ENCODE measurements around the gene PLEKHJ1. TPM values are rescaled to one million over a fixed set of nuclear protein-coding genes. Genes with fewer than 3 reads are reported as not detected.

The PLEKHJ1 gene
- total and polyA plus RNA-seq, 2 of the 8 experiments (the other 6 are each of a cell fraction or from before 2014, with no cell fraction given): 135 to 187 TPM

DNA sequence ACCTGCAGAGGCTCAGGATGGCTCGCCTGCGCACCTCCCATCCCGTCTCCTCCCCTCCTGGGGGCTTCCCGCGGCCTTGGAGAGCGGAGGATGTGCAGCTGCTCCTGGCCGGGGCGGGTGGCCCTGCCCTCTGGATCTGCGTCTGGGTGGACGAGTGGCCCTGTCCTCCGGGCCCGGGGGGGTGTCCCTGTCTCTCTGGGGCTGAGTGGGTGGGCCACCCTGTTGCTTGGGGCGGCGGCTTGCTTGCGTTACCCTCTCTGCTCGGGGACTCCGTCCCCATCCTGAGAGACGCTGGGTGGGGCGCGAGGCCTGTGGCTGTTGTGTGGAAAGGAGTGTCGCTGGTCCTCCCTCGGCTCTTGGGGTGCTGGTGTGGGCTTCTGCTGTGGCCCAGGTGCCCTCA, 37.8 kb downstream of the PLEKHJ1 start:
- Histone ChIP-seq H3K79me2 (ENCODE audit: control insufficient read depth in 1 of 2, insufficient read depth in 2 of 2, low read length in 2 of 2) (peaks cover 0 to 24% of the 10 kb centered on the region in 2 experiments; a peak in 2 of 4 replicates), H3K27me3 (replicated peaks in 1 of 4; ENCODE audit: control insufficient read depth in 3 of 4, extremely low read depth in 1 of 4, insufficient read depth in 3 of 4, low read length in 3 of 4) (no peaks in the 10 kb centered on the region), H4K91ac (replicated peaks; ENCODE audit: insufficient read length, low read length) (no peak overlapping the region), H3K23me2 (ENCODE audit: low read depth, low read length) (no peaks in the 10 kb centered on the region), H4K8ac (ENCODE audit: extremely low read depth, insufficient read depth, low read length) (no peak overlapping the region; the same call in 1 of the 2 replicates), H3K14ac (ENCODE audit: insufficient read length) (no peak overlapping the region), H3K27ac (ENCODE audit: low read depth, low read length) (no peak overlapping the region), H3K9ac (replicated peaks in 1 of 4; ENCODE audit: extremely low read depth in 1 of 4, low read depth in 3 of 4, low read length in 3 of 4) (no peak overlapping the region; a peak in 1 of 7 replicates), H3K4me1 (replicated peaks in 1 of 4; ENCODE audit: control insufficient read depth in 3 of 4, insufficient read depth in 4 of 4, low read length in 3 of 4) (no peaks in the 10 kb centered on the region), H3K56ac (replicated peaks; ENCODE audit: insufficient read length, low read depth, low read length) (no peak overlapping the region), H2BK12ac (ENCODE audit: low read depth, low read length) (no peak overlapping the region), H3K18ac (ENCODE audit: extremely low read depth, low read length) (no peak overlapping the region), H2AFZ (ENCODE audit: low read length) (no peak overlapping the region), H3K23ac (ENCODE audit: insufficient read length) (no peak overlapping the region), H3K4ac (replicated peaks; ENCODE audit: insufficient read length, low read depth, low read length) (no peak overlapping the region), H4K20me1 (replicated peaks in 1 of 2; ENCODE audit: control insufficient read depth in 1 of 2, insufficient read depth in 2 of 2, low read length in 2 of 2) (peaks cover 10 to 29% of the 10 kb centered on the region in 2 experiments), H3K36me3 (ENCODE audit: control insufficient read depth in 2 of 4, insufficient read depth in 4 of 4, low read length in 3 of 4) (peaks cover 0 to 18% (median 5%) of the 10 kb centered on the region in 4 experiments; a peak in 4 of 8 replicates), H3K79me1 (ENCODE audit: low read depth, low read length) (peaks cover 16% of the 10 kb centered on the region; the same call in 1 of the 2 replicates), H3K4me3 (ENCODE audit: extremely low read depth in 1 of 4, insufficient read depth in 2 of 4, low read depth in 3 of 4, low read length in 4 of 4) (no peak overlapping the region), H2BK5ac (ENCODE audit: low read depth, low read length) (no peak overlapping the region; the same call in 1 of the 2 replicates), H2AK5ac (ENCODE audit: low read depth, low read length) (no peak overlapping the region), H2BK20ac (ENCODE audit: low read length) (no peak overlapping the region), H2BK120ac (replicated peaks; ENCODE audit: low read depth, low read length) (no peak overlapping the region), H3K9me3 (ENCODE audit: insufficient read depth in 2 of 2, low read depth in 1 of 2, low read length in 1 of 2) (peaks cover 4% of the 10 kb centered on the region in 2 experiments; a peak in 2 of 4 replicates), H2BK15ac (ENCODE audit: low read length) (no peak overlapping the region), H3K4me2 (ENCODE audit: insufficient read depth in 1 of 2, low read depth in 2 of 2, low read length in 2 of 2) (no peak overlapping the region), H4K5ac (ENCODE audit: insufficient read length, low read depth, low read length) (no peak overlapping the region)
- DNase-seq (ENCODE audit: low read depth in 1 of 2, low spot score in 2 of 2) (no peak), FAIRE-seq (no peak)
- CTCF ChIA-PET (ENCODE audit: partially characterized antibody): interaction anchor here (1.2 to 5.1 kb wide), 6 partner anchors 8 to 48 kb away, joined by 5 to 50 read pairs (median 16); no protein-coding TSS in a partner anchor
- 91% methylated on average over 21 of the region's 22 CpGs; no CpG with 5 or more reads in 1 of the 2 experiments for WGBS, 2 experiments (ENCODE audit: extremely low coverage in 1 of 2, insufficient coverage in 1 of 2, insufficient read length in 1 of 2, insufficient replicate concordance in 2 of 2, low coverage in 1 of 2, low lambda C conversion rate in 2 of 2, missing lambda C conversion rate in 1 of 2)
- POLR2A ChIA-PET (ENCODE audit: partially characterized antibody): no interaction called here
- TF ChIP-seq CEBPB (IDR thresholded peaks at IDR 0.05; ENCODE audit: low read depth, low read length): no peak
- no peak for TF ChIP-seq SIX5 (IDR thresholded peaks at IDR 0.05; ENCODE audit: low read depth, low read length)
- no peak for TF ChIP-seq EGR1 (IDR thresholded peaks at IDR 0.05; ENCODE audit: borderline replicate concordance, low read depth, low read length)
- no peak for TF ChIP-seq KDM1A (IDR thresholded peaks at IDR 0.05; ENCODE audit: borderline replicate concordance, low read length)
- no peak for TF ChIP-seq BRCA1 (IDR thresholded peaks at IDR 0.05; ENCODE audit: low read depth, low read length)
- no peak for TF ChIP-seq SP4 (IDR thresholded peaks at IDR 0.05; ENCODE audit: low read length)
- no peak for TF ChIP-seq SIRT6 (IDR thresholded peaks at IDR 0.05; ENCODE audit: low read length)
- no peak for TF ChIP-seq CREB1 (IDR thresholded peaks at IDR 0.05)
- no peak for TF ChIP-seq ZNF274 (IDR thresholded peaks at IDR 0.05; ENCODE audit: borderline replicate concordance, extremely low read depth, low read length)
- no peak for TF ChIP-seq POU5F1 (IDR thresholded peaks at IDR 0.05; ENCODE audit: low read depth, low read length)
- no peak for TF ChIP-seq ASH2L (IDR thresholded peaks at IDR 0.05; ENCODE audit: low read length)
